GM19035 (cell line): ENCODE data around the gene ZDHHC9.

Experiments used
- ATAC-seq: cut with Tn5 transposase; IDR thresholded peaks from one replicate; pipeline ENCODE4 v1.9.1; 2021; ENCODE audit not compliant: unreplicated experiment

The ZDHHC9 gene

DNA sequence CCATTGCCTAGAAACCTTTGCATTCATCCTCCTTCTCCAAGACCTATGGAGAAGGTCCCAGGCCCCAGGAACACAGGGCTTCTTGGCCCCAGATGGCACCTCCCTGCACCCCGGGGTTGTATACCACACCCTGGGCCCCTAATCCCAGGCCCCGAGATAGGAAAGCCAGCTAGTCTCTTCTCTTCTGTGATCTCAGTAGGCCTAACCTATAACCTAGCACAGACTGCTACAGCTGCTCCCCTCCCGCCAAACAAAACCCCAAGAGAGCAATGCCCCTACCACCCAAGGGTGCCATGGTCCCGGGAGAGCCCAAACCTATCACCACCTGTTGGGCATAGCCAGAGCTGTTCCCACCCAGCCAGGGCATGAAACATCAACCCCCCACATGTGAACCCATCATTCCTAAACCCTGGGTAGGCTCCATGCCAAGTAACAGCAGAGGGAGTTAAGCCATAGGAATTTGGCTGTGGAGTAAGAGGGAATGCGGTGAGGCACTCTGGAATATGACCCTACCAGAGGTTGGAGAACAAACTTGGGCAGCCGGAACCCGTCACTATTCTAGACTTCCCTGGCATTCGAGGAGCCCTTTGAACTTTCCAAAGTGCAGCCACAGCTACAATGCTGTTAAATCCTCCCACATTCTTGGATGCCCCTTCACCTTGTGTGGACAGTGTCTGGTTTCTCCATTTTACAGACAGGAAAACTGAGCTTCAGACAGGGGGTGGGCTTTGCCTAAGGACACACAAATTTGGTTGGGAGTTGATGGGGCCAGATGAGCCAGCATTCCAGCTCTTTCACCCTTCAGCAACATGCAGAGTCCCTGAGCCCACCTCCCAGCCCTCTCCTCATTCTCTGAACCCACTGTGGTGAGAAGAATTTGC is 74.9 kb downstream of the ZDHHC9 start:
- no peak for ATAC-seq

DNA sequence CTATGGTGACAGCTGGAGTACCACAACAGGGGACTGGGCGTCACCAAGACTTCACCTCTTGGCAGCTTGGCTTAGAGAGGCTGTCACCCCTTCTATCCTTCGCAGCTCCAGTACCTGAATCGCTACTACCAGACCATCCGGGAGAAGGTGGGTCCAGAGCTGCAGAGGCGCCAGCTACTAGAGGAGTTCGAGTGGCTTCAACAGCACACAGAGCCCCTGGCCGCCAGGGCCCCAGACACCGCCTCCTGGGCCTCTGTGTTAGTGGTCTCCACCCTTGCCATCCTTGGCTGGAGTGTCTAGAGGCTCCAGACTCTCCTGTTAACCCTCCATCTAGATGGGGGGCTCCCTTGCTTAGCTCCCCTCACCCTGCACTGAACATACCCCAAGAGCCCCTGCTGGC is 75.5 kb downstream of the ZDHHC9 start:
- no peak for ATAC-seq

GRCh38 chrX:129763666-129764065 is 80.0 kb downstream of the ZDHHC9 start:
- ATAC-seq: no peak

DNA sequence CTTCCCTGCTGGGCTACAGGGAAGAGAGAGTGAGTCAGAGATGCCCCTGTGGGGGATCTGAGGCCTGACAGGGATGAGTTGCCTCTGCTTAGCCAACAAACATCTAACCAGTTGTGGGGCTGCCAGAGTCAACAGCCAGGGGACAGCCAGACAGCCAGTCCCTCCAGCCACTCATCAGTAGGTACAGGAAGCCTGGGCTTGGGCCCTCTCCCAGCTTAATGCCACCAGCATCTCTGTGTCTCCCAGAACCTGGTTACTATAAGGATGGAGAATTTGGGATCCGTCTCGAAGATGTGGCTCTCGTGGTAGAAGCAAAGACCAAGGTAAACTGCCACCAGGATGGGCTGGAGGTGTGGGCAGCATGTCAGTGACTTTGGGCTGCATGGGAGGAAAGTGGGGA is 81.2 kb downstream of the ZDHHC9 start:
- ATAC-seq: no peak

DNA sequence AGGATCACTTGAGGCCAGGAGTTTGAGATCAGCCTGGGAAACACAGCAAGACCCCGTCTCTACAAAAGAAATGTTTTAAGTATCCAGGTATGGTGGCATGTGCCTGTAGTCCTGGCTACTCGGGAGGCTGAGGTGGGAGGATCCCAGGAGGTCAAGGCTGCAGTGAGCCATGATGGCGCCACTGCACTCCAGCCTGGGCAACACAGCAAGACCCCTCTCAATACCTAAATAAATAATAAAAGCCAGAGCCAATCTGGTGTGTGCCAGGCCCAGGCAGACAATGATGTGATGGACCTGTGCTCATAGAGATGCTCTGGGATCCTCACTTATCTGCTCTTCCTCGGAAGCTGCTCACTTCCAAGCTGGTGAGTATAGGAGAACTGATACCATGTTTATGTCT is 82.1 kb downstream of the ZDHHC9 start:
- no peak for ATAC-seq

- ATAC-seq: no peak
Observed at GRCh38 chrX:129760981-129761380, 82.7 kb downstream of the ZDHHC9 start.

GRCh38 chrX:129760155-129760554 is 83.5 kb downstream of the ZDHHC9 start:
- ATAC-seq: no peak

DNA sequence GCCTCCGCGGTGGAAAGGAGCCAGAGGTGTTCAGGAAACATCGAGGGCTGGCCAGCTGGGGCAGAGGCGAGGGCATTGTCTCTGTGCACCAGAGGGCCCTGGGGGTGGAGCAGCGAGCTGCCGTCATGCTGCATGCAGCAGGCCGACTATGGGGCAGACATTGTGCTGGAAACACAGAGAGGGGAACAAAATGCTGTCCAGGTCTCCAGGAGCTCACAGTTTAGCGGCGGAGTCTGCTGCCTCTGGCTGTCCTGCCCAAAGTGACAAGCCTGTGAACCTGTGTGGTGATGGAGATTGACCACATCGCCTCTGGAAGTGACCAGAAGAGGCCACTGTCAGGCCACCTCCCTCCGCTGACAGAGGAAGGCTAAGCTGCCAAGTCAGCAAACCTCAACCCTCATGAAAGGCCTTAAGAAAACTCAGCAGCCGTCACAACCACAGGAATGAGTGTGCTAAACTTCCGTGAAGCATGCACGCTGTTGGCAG is 84.1 kb downstream of the ZDHHC9 start:
- no peak for ATAC-seq

- ATAC-seq: no peak
Observed at GRCh38 chrX:129755779-129756650, 87.7 kb downstream of the ZDHHC9 start.

DNA sequence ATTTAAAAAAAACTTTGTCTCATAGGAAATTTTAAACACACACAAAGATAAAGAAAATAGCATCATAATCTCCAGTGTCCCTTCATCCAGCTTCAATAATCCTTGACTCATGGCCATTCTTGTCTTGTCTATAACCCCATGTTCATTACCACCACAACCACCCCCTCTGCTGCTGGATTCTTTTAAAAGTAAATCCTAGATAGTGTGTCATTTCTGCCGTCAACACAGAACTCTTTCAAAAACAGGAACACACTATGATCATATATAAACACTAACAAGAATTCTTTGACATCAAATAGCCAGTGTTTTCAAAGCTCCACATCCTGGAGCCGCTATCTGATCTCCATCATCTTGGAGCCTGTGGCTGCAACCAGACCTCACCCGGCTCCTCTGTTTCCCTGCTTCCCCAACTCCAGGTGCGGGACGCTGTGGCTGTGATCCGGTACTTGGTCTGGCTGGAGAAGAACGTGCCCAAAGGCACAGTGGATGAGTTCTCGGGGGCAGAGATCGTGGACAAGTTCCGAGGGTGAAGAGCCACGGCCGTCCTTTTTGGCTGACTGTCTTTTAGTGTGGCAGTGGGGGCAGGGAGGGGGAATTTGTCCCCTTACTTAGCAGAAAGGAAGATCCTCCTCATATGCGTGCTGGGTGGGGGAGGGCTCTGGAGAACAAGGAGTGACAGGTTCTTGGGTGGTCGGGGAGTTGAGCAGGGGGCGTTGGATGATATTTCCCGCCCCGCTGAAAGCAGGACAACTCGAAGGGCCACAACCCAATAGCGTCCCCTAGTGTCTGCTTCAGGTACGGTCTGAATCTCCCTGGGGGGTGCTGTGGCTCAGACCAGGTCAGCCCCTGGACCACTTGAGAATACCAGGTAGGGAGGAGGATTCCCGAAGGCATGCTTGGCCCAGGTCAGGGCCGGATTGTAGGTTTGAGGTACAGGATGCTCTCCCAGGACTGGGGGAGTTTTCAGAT is 89.3 kb downstream of the ZDHHC9 start:
- ATAC-seq: no peak
